Activated CD8-positive, alpha-beta memory T cell treated with anti-CD3 and anti-CD28 coated beads for 24 hours (primary cell): Measurements from ENCODE around the gene TICAM1.
"Not testable (repeated sequence)": the region's sequence is repeated elsewhere in the genome, so short reads cannot be mapped to it uniquely, and the experiment has no call there.

Experiments
- DNase-seq: peaks from one replicate; pipeline ENCODE4 v3.0.0-alpha.2; 2020

Gene TICAM1

DNA sequence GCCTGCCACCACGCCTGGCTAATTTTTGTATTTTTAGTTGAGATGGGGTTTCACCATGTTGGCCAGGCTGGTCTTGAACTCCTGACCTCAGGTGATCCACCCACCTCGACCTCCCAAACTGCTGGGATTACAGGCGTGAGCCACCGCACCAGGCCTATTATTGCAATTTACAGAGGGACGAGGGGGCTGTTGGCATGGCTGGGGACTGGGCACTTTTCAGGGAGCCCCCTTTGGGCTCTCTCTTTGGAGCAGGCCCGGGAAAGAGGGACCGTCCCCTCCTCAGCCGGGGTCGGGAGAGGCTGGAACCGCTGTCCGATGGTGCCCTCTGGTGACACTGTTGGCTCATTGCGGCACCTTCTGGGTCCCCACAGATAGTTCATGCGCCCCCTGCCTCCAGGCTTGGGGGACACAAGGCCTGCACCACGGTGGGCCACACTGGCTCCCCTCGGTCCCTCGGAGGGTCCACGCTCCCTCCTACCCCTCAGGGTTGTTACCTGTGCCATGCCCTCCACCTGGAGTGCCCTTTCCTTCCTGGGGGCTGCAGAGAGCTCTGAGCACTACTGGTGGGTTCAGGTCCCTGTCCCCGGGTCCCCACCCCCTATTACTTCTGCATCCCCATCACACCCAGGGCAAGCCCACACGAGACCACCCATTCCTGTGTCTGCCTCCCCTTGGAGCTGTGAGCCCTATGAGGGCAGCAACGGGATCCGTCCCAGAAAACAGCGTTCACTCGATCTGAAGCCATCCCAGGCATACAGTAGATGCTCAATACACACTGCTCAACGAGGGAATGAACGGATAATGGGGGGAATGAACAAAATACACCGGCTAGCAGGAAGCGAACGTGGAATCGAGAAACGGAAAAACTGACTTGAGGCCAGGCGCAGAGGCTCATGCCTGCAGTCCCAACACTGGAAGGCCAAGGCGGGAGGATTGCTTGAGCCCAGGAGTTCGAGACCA, 27.5 kb downstream of the TICAM1 start:
- peak; percentile 81 for DNase-seq

- no peak for DNase-seq
Observed at GRCh38 chr19:4802711-4803110, 28.8 kb downstream of the TICAM1 start.

DNA sequence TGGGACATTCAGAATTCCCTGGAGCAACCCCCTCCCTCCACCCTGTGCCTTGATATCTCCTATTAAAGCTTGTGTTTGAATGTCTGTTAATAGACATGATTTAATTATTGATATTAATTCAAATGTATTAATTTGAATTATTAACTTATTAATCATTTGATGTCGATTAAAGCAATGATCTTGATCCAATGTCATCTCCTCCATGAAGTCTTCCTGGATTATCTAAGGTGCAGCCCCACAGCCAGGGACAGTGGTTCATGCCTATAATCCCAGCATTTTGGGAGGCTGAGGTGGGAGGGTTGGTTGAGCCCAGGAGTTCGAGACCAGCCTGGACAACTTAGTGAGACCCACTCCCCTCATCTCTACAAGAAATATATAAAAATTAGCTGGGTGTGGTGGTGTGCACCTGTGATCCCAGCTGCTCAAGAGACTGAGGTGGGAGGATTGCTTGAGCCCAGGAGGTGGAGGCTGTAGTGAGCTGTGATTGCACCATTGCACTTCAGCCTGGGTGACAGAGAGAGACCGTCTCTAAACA, 30.4 kb downstream of the TICAM1 start:
- DNase-seq: no peak

DNA sequence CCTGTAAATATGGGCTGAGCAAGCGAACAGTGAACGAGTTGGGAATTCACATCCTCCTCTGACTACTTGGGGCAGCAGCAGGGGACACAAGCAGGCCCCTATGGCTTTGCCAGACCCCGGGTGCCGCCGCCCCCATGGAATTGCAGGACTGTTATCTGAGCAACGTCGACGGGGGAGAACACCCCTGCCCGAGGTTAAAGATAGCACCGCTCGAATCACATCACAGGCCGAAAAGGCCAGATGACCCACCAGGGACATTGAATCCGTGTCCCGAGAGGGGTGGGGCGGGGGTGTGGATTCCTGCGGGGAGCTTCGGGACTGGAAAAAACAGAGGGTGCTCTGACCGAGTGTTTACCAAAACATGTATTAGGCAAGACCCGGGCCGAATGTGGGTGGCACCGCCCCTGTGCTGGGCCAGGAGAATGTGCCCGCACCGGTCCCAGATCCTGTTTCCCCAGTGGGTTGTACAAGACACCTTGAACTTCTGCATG, 30.9 kb downstream of the TICAM1 start:
- no peak for DNase-seq

DNA sequence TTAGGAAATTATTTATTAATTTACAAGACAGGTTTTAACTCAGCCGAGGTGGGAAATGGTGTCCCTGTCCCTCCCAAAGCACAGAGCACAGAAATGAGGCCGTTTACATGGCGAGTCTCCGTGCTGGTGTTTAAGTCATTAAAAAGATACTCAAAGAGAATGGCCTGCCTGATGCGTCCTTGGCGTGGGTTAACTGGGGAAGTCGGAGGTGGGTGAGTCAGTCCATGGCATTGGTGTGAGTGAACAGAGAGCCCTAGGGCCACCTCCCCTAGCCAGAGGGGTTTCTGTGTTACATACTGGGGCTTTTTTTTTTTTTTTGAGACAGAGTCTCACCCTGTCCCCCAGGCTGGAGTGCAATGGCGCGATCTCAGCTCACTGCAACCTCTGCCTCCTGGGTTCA, 36.1 kb downstream of the TICAM1 start:
- DNase-seq: no peak

DNA sequence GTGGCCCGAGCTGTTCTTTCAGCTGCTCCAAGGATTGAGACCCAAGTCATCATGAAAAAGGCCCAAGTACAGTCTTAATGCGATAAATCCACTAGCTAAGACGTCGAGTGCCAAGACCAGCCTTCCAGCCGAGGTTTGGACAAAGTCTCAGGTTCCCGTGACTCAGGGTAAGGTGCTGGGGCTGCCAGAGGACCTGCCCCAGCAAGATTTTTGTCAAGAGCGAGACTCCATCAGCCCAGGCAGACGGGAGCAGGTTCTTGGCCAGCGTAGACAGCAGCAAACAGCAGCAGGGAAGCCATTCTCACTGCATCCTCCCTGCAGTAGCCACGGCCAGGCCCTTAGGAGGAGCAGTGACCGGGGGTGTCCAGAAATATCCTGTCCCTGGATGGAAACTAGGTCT, 36.5 kb downstream of the TICAM1 start:
- DNase-seq: no peak

DNA sequence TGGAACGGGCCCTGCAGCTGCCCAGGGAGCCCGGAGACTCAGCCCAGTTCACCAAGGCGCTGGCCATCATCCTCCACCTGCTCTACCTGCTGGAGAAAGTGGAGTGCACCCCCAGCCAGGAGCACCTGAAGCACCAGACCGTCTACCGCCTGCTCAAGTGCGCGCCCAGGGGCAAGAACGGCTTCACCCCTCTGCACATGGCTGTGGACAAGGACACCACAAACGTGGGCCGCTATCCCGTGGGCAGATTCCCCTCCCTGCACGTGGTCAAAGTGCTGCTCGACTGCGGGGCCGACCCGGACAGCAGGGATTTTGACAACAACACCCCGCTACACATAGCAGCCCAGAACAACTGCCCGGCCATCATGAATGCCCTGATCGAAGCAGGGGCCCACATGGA, 38.2 kb downstream of the TICAM1 start:
- not testable (repeated sequence) for DNase-seq

DNA sequence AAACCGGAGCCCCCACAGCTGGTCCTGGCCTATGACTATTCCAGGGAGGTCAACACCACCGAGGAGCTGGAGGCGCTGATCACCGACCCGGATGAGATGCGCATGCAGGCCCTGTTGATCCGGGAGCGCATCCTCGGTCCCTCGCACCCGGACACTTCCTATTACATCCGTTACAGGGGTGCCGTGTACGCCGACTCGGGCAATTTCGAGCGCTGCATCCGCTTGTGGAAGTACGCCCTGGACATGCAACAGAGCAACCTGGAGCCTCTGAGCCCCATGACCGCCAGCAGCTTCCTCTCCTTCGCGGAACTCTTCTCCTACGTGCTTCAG, 38.7 kb downstream of the TICAM1 start:
- not testable (repeated sequence) for DNase-seq

DNA sequence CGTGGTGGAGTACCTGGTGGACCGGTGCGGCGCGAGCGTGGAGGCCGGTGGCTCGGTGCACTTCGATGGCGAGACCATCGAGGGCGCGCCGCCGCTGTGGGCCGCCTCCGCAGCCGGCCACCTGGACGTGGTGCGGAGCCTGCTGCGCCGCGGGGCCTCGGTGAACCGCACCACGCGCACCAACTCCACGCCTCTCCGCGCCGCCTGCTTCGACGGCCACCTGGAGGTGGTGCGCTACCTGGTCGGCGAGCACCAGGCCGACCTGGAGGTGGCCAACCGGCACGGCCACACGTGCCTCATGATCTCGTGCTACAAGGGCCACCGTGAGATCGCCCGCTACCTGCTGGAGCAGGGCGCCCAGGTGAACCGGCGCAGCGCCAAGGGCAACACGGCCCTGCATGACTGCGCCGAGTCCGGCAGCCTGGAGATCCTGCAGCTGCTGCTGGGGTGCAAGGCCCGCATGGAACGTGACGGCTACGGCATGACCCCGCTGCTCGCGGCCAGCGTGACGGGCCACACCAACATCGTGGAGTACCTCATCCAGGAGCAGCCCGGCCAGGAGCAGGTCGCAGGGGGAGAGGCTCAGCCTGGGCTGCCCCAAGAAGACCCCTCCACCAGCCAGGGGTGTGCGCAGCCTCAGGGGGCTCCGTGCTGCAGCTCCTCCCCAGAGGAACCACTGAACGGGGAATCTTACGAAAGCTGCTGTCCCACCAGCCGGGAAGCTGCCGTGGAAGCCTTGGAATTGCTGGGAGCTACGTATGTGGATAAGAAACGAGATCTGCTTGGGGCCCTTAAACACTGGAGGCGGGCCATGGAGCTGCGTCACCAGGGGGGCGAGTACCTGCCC, 39.3 kb downstream of the TICAM1 start:
- peak; percentile 69 for DNase-seq

DNA sequence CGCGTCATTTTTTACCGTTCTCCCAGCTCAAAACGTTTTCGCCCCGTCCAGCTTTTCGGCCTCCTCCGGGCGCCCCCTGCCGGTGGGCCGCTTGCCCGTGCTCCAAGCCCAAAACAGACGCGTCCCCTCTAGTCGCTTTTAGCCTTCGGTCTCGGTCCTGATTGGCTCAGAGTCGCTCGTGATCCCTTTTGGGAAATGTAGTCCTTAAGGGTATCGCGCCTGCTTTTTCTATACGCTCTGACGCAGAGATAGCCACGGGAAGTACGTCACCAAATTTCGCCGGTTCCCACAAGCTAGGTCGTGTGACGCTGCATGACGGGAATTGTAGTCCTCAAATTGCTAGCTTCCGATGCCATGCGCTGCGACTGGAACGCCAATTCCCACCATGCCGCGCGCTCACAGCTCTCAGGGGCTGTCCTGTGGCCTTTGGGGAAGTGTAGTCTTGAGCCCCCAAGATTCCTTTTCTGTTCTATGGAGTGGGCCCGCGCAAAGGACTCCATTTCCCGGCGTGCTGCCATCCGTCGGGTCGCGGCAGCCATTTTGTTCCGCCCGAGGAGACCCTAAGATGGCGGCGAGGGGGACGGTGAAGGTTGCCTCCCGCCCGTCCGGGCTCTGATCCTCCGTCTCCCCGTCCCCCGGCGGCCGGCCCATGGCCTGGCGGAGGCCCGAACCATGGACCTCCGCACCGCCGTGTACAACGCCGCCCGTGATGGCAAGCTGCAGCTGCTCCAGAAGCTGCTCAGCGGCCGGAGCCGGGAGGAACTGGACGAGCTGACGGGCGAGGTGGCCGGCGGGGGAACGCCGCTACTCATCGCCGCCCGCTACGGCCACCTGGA, 40.1 kb downstream of the TICAM1 start, which contains the start of gene FEM1A:
FEM1A (plus strand) TSS at position 552 of the 836 bp plus-strand sequence; CDS start at position 673, 121 bp downstream.
- DNase-seq: peak; percentile 99

DNA sequence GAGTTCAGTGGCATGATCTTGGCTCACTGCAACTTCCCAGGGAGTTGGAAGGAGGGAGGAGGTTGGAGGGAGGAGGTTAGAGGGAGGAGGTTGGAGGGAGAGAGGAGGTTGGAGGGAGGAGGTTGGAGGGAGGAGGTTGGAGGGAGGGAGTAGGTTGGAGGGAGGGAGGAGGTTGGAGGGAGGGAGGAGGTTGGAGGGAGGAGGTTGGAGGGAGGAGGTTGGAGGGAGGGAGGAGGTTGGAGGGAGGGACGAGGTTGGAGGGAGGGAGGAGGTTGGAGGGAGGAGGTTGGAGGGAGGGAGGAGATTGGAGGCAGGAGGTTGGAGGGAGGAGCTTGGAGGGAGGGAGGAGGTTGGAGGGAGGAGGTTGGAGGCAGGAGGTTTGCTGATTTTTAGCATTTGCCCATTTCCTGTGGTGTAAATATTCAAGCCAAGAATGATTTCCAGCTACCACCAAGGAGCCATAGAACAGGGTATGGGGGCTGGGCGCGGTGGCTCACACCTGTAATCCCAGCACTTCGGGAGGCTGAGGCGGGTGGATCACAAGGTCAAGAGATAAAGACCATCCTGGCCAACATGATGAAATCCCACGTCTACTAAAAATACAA, 45.0 kb downstream of the TICAM1 start:
- not testable (repeated sequence) for DNase-seq

DNA sequence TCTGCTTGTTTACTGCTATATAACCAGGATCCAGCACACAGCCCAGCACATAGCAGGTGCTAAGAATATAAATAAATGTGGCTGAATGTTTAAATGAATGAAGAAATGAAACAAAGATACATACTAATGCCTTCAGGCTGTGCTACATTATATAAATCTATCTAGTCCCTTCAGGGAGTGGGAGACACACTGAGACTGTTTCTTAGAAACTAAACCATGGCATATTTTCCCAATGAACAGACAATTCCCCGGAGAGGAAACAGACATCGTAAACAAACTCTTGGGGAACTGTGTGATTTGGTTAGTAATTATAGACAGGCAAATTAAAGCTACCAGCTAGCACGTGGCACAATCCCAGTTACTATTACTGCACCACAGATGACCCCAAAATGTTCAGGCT, 49.7 kb downstream of the TICAM1 start:
- no peak for DNase-seq

DNA sequence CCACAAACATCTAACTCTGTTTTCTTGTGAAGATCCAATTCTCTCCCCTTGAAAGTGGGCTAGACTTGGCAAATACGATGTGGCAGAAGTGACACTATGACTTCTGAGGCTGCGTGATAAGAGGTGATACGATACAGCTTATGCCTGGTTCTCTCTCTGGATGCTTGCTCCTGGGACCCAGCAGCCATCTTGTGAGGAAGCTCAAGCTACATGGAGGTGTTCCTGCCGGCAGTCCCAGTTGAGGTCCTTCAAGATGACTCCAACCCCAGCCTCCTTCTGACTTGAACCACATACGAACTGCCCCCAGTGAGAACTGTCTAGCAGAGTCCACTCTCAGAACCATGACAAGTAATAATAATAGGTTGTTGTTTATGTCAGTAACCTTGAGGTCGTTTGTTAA, 50.7 kb downstream of the TICAM1 start:
- DNase-seq: no peak

DNA sequence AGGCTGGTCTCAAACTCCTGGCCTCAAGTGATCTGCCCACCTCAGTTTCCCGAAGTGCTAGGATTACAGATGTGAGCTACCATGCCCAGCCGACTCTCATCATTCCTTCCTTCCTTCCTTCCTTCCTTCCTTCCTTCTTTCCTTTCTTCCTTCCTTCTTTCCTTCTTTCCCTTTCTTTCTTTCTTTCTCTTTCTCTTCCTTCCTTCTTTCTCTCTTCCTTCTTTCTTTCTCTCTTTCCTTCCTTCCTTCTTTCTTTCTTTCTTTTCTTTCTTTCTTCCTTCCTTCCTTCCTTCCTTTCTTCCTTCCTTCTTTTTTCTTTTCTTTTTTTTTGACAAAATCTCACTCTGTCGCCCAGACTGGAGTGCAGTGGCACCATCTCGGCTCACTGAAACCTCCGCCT, 53.4 kb downstream of the TICAM1 start:
- DNase-seq: not testable (repeated sequence)

DNA sequence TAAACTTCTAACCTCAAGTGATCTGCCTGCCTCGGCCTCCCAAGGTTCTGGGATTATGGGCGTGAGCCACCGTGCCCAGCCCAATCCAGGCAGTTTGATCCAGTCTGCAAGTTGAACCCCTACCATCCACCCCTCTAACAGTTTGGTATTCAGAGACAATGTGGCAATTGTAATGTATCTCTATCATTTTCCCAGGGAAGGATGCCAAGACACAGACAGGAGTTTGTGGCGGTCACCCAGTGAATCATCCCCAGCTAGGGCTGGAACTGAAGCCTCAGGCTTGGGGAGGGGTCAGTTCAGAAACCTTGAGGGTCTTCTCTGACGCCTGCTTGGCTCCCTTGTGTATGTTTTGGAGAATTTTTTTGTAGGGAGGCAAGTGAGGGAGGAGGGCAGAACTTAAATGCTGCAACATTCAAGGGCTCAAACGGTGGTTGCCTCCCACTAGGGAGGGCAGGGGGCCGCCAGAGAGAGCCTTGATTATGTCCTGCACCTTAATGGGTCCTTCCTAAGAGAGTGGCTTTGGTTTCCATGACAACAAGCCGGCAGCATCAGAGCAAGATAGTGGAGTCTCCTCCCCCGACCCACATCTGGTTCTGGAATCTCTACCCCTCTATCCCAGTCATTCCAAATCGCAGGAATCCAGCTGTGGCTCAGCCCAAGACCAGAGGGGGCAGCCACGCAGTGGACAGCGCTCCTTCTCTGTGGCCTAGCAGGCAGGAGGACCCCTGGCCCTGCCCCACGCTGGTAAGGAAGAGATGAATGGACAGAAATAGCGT, 54.9 kb downstream of the TICAM1 start:
- no peak for DNase-seq

DNA sequence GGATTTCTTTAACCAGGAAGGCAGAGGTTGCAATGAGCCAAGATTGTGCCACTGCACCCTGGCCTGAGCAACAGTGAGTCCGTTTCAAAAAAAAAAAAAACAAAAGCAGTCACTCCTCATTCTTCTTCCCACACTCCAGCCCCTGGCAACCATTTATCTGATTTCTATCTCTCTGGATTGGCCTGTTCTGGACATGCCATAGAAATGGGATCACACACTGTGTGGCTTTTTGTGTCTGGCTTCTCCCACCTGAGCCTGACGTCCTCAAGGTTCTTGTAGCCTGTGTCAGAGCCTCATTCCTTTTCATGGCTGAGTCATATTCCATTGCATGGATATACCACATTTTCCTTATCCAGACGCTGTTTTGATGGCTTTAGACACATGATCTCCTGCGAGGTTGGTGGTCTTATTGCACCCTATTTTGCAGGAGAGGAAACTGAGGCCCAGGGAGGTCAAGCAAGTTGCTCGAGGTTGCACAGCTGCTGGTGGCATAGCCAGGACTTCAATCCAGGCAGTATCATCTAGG, 55.8 kb downstream of the TICAM1 start:
- no peak for DNase-seq

- DNase-seq: no peak
Observed at GRCh38 chr19:4774136-4774535, 57.4 kb downstream of the TICAM1 start.

- no peak for DNase-seq
Observed at GRCh38 chr19:4773047-4773640, 58.4 kb downstream of the TICAM1 start.

GRCh38 chr19:4772566-4772965, 58.9 kb downstream of the TICAM1 start:
- DNase-seq: no peak
